IPS-18a (cell line): Measurements from ENCODE around the gene PDZD2.
"Not testable (repeated sequence)": the region's sequence is repeated elsewhere in the genome, so short reads cannot be mapped to it uniquely, and the experiment has no call there.

Experiments
- H3K27ac ChIP-seq: one replicate; pipeline ENCODE4 v1.5.1; 2013; ENCODE audit warnings: low read length
- H3K27me3 ChIP-seq: one replicate; pipeline ENCODE4 v1.6.1; 2013; ENCODE audit warnings: mild to moderate bottlenecking, low read length; ENCODE audit not compliant: control insufficient read depth, insufficient read depth
- H3K36me3 ChIP-seq: one replicate; pipeline ENCODE4 v1.6.1; 2013; ENCODE audit warnings: low read depth, low read length; ENCODE audit not compliant: control insufficient read depth
- H3K4me1 ChIP-seq: one replicate; pipeline ENCODE4 v1.6.1; 2013; ENCODE audit warnings: low read depth, low read length; ENCODE audit not compliant: control insufficient read depth
- H3K4me3 ChIP-seq: one replicate; pipeline ENCODE4 v1.5.1; 2013; ENCODE audit warnings: low read length
- H3K9ac ChIP-seq: one replicate; pipeline ENCODE4 v1.6.1; 2013; ENCODE audit warnings: mild to moderate bottlenecking, low read length, moderate library complexity
- H3K9me3 ChIP-seq: one replicate; pipeline ENCODE4 v1.6.1; 2013; ENCODE audit warnings: low read depth, low read length; ENCODE audit not compliant: control insufficient read depth

Gene PDZD2

DNA sequence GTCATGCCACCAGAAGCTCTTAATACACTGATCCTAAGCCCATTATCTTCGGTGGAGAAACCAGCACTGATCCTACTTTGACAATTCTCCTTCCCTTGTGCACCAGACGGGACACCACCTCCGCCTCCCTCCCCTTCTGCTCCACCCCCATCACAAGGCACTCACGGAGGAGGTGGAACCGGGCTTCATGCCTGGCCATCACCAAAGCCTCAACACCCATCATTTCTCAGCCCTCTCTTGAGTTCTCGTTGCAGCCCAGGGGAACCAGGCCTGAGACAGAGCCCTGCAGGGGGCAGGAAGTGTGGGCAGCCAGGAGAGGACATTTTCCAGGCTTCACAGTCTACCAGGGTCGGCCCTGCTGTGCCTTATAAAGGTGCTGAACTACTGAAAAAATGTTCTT lies 374.7 kb downstream of the PDZD2 start:
- H3K27ac ChIP-seq: no peak overlapping the region
- no peaks in the 10 kb centered on the region for H3K36me3 ChIP-seq
- no peak overlapping the region for H3K4me3 ChIP-seq
- H3K27me3 ChIP-seq: no peaks in the 10 kb centered on the region
- no peaks in the 10 kb centered on the region for H3K9me3 ChIP-seq
- H3K4me1 ChIP-seq: peaks cover 30% of the 10 kb centered on the region
- no peak overlapping the region for H3K9ac ChIP-seq

DNA sequence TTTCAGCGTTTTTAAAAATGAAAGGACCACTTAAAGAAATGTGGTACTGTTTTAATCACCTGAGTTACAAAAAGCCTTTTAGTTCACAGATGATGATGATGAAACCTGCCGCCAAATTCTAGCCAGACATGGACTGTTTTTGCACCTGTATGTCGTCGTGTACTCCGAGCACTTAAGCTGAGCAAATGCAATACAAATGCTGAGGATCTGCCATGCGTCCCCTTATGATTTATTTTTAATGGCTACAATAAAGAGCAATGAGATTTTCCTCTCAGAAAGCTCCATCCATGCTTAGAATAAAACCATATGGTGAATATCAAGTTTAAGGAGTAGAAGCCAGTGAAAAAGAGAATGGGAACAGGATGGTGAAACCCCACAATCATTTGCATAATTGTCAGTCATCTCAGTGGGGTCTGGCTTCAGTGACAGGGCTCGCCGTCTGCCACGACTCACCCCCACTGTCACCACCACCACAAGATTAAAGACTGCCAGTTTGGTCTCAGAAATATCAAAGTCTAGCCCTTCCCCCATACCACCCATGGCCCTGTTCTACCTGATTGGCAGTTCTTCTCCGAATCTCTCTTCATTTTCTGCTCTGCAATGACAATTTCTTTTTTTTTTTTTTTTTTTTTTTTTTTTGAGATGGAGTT lies 375.3 kb downstream of the PDZD2 start:
- Histone ChIP-seq H3K27me3 (no peaks in the 10 kb centered on the region), H3K27ac (no peak overlapping the region), H3K9me3 (no peaks in the 10 kb centered on the region), H3K9ac (no peak overlapping the region), H3K36me3 (no peaks in the 10 kb centered on the region), H3K4me1 (peaks cover 30% of the 10 kb centered on the region), H3K4me3 (no peak overlapping the region)

DNA sequence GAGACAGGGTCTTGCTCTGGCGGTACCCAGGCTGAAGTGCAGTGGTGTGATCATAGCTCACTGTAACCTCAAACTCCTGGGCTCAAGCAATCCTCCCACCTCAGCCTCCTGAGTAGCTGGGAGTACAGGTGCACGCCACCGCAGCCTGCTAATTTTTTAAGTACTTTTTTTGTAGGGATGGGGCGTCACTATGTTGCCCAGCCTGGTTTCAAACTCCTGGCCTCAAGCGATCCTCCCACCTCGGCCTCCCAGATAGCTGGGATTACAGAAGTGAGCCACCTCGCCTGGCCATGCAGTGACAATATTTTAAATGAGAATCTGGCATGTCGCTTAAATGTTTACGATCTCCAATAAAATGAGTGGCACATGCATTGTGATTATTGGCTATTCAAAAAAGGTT lies 376.3 kb downstream of the PDZD2 start:
- H3K27me3 ChIP-seq, H3K9me3 ChIP-seq, H3K4me3 ChIP-seq, H3K9ac ChIP-seq, H3K36me3 ChIP-seq, H3K27ac ChIP-seq: not testable (repeated sequence)
- H3K4me1 ChIP-seq: peaks cover 30% of the 10 kb centered on the region

DNA sequence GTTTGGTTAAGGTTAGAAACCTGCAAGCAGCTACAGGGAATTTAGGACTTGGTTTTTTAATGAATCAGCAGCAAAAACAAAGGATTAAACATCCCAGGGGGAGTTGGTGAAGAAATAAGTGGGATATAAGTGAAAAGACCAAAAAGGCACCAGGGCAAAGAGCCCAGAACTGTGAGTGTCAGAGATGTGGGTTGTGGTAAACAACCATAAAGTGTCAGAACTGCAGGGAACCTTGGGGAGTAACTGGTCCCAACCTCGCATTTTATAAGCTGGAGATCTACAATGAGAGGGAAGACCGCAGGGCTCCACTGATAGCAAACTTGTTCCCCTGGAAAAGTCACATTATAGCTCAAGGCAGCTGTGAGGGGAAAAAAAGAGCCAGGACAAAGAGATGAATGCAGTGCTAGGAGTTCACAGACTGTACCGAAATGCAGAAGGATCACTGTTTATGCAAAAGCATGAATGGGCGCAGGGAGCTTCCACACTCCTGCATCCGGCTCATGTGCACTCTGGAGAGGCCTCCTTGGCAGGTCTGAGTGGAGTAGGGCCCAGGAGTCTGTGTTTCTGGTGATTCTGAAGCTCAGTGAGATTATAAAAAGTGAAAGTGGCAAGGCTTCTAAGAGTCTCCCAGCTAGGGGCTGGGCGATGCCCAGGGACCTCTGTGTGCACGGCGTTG lies 378.9 kb downstream of the PDZD2 start:
- H3K36me3 ChIP-seq: no peaks in the 10 kb centered on the region
- no peak overlapping the region for H3K27ac ChIP-seq
- no peaks in the 10 kb centered on the region for H3K27me3 ChIP-seq
- H3K4me1 ChIP-seq: peaks cover 30% of the 10 kb centered on the region
- no peak overlapping the region for H3K9ac ChIP-seq
- H3K9me3 ChIP-seq: no peaks in the 10 kb centered on the region
- no peak overlapping the region for H3K4me3 ChIP-seq

DNA sequence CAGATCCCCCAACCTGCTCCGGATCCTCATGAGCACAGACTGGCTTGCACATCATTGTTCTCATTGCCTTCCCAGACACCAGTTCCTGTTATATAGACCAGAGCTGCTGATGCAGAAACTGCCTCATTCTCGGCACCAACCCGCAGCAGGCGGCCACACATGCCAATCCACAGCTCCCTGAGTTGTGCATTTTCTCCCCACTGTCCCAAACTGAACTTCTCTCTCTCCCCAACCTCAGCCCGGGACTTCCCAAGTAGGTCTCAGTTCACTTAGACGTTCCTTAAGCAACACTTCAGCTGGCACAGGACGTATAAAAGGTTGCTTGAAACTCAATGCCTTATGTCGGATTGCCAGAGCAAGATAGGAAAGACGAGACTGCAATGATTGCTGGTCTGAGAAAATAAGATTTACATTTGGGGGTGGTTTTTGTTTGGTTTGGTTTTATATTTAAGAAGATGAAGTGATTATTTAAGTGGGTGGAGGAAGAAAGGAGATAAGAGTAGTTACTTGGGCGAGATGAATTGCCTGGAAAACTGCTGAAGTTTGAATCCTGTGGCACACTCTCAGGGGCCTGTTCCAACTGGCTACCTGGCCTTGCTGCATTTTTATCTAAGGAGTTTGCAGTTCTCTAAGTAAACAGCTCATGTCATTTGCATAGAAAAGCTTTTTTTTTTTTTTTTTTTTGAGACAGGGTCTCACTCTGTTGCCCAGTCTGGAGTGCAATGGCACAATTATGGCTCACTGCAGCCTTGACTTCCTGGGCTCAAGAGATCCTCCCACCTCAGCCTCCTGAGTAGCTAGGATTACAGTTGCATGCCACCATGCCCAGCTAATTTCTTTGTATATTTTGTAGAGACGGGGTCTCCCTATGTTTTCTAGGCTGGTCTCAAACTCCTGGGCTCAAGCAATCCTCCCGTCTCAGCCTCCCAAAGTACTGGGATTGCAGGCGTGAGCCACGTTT lies 379.8 kb downstream of the PDZD2 start:
- H3K27me3 ChIP-seq: no peaks in the 10 kb centered on the region
- H3K9me3 ChIP-seq: no peaks in the 10 kb centered on the region
- H3K9ac ChIP-seq: no peak overlapping the region

DNA sequence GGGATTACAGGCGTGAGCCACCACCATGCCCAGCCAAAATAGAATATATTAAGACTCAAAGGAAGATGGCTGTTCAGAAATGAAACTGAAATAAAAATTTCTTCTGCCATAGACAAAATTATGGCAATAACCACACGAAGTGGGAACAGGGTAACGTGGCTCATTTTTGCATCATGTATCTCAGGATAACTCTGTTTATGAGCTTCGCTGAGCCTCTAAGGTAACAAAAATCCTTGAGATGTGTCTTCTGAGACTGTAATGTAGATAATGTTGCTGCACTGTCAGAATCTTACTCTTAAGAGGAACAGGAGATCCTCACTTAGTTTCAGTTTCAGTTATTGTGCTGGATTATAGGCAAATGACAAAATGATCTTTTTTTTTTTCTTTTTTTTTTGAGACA lies 381.3 kb downstream of the PDZD2 start:
- no peak overlapping the region for H3K27ac ChIP-seq
- no peaks in the 10 kb centered on the region for H3K9me3 ChIP-seq
- H3K27me3 ChIP-seq: no peaks in the 10 kb centered on the region
- H3K4me3 ChIP-seq: no peak overlapping the region
- H3K4me1 ChIP-seq: peaks cover 17% of the 10 kb centered on the region
- H3K9ac ChIP-seq: no peak overlapping the region
- no peaks in the 10 kb centered on the region for H3K36me3 ChIP-seq

More for the DNA sequence above, 379.8 kb downstream of the PDZD2 start:
- H3K27ac ChIP-seq: no peak overlapping the region
- H3K4me3 ChIP-seq: no peak overlapping the region
- peaks cover 24% of the 10 kb centered on the region for H3K4me1 ChIP-seq
- H3K36me3 ChIP-seq: no peaks in the 10 kb centered on the region

DNA sequence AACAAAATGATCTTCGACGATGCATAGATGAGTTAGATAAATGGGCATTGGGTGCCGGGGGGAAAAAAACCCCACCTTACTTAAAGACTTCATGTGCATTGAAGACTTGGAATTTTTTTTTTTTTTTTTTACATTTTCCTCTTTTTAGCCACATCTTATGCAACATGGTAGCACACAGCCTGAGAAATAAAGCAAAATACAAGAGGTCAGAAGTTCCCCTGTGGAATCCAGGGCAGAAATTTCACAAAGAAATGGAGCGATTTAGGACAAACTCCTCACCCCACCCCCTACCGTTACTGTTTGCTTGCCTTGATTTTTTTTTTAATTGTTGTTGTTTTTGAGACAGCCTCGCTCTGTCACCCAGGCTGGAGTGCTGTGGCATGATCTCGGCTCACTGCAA lies 382.0 kb downstream of the PDZD2 start:
- Histone ChIP-seq H3K4me1 (peaks cover 12% of the 10 kb centered on the region), H3K9me3 (no peaks in the 10 kb centered on the region), H3K27me3 (no peaks in the 10 kb centered on the region), H3K4me3 (no peak overlapping the region), H3K9ac (no peak overlapping the region), H3K27ac (no peak overlapping the region), H3K36me3 (no peaks in the 10 kb centered on the region)

DNA sequence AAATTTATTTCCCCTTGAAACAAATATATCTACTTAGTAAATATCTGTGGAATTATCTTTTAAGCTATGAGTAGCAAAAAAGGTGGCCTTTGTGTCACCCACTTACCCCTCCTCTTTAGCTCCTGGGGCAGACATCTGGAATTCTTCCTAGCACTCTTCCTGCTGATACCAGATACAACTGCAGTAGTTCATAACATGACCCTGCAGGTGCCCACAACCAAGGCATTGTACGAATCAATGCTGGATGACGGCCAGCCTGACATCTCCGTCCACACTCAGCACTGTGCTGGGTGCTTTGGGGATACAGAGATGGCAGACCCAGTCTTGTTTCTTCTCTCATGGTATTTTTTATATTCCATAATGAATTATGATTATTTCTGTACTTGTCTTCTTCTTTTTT lies 382.8 kb downstream of the PDZD2 start:
- Histone ChIP-seq H3K36me3 (no peaks in the 10 kb centered on the region), H3K27ac (no peak overlapping the region), H3K4me3 (no peak overlapping the region), H3K9me3 (no peaks in the 10 kb centered on the region), H3K9ac (no peak overlapping the region), H3K27me3 (no peaks in the 10 kb centered on the region), H3K4me1 (peaks cover 5% of the 10 kb centered on the region)

DNA sequence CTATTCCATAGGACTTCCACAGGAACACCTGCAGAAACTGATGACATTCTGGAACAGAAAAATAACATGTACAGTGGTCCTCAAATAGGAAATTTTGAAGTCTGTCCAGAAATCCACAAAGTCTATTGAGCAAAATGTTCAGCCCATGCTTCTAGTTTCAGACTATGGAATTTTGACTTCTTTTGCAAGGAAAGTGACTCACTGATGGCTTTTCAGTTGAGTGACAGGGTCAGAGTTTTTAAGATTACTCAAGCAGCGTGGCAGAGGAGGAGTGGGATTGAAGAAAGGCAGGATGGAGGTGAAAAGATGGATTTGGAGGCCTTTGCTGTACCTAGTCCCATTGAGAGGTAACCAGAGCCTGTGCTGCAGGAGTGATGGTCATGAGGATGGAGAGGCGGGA lies 383.7 kb downstream of the PDZD2 start:
- no peak overlapping the region for H3K9ac ChIP-seq
- H3K4me1 ChIP-seq: peaks cover 7% of the 10 kb centered on the region
- H3K9me3 ChIP-seq: no peaks in the 10 kb centered on the region
- no peaks in the 10 kb centered on the region for H3K27me3 ChIP-seq
- H3K27ac ChIP-seq: no peak overlapping the region
- H3K4me3 ChIP-seq: no peak overlapping the region
- no peaks in the 10 kb centered on the region for H3K36me3 ChIP-seq

DNA sequence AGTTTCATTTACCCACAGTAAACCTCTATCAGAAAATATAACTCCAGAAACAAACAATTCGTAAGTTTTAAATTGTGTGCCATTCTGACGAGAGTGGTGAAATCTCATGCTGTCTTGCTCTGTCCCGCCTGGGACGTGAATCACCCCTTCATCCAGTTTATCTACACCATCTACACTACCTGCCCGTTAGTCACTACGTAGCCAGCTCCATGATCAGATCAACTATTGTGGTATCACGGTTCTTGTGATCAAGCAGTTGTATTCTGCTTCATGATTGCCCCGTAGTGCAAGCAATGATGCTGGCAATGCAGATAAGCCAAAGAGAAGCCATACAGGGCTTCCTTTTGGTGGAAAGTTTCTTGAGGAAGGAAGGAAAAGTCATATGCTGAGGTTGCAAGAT lies 384.9 kb downstream of the PDZD2 start:
- no peak overlapping the region for H3K9ac ChIP-seq
- peaks cover 10% of the 10 kb centered on the region for H3K4me1 ChIP-seq
- no peaks in the 10 kb centered on the region for H3K36me3 ChIP-seq
- no peak overlapping the region for H3K4me3 ChIP-seq
- H3K27me3 ChIP-seq: no peaks in the 10 kb centered on the region
- no peaks in the 10 kb centered on the region for H3K9me3 ChIP-seq
- H3K27ac ChIP-seq: no peak overlapping the region

DNA sequence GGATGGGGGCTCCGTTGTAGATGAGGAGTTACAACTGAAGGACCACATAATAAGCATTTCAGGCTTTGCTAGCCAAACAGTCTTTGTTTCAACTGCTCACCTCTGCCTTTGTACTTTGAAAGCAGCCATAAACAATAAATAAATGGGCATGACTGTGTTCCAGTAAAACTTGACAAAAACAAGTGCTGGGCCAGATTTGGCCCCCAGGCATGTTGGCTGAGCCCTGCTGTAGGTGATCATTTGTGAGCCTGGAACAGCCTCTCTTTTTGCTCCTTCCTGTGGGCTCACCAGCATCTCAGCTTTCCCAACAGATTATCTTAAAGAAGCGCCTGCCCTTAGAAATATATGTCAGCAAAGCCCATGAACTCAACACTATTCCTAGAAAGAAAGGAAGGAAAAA lies 385.8 kb downstream of the PDZD2 start:
- Histone ChIP-seq H3K9me3 (no peaks in the 10 kb centered on the region), H3K36me3 (no peaks in the 10 kb centered on the region), H3K4me3 (no peak overlapping the region), H3K27ac (no peak overlapping the region), H3K4me1 (peaks cover 10% of the 10 kb centered on the region), H3K27me3 (no peaks in the 10 kb centered on the region), H3K9ac (no peak overlapping the region)
